GM23338 (cell line): ENCODE results near the gene TSLP. TPM values are rescaled to one million over a fixed set of nuclear protein-coding genes. Genes with fewer than 3 reads are reported as not detected.

Experiments used
- ATAC-seq: fragments of 200-7000 bp; cut with Tn5 transposase; 3 replicates; pipeline ENCODE4 v1.9.1; 2020
- DNase-seq: peaks from one replicate; pipeline ENCODE4 v3.0.0-alpha.2; 2015; ENCODE audit warnings: low spot score
- H2AFZ ChIP-seq: fragments of 200-600 bp; sonication (generic); 2 replicates; pipeline ENCODE4 v1.8.0; 2016; ENCODE audit warnings: antibody characterized with exemption, mild to moderate bottlenecking, moderate library complexity
- H3F3A ChIP-seq: fragments of 200-600 bp; sonication (generic); replicated peaks from 2 replicates; pipeline ENCODE4 v1.8.0; 2017; ENCODE audit warnings: antibody characterized with exemption, mixed run types, low read depth
- H3K27ac ChIP-seq: fragments of 200-600 bp; sonication (generic); 2 replicates; pipeline ENCODE4 v1.6.1; 2016; ENCODE audit warnings: low read depth
- H3K27me3 ChIP-seq: fragments of 200-600 bp; sonication (generic); 2 replicates; pipeline ENCODE4 v1.8.0; 2016; ENCODE audit warnings: mild to moderate bottlenecking, mixed run types, moderate library complexity; ENCODE audit not compliant: insufficient read depth
- H3K36me3 ChIP-seq: fragments of 200-600 bp; sonication (generic); 2 replicates; pipeline ENCODE4 v1.8.0; 2016; ENCODE audit warnings: mild to moderate bottlenecking; ENCODE audit not compliant: insufficient read depth
- H3K4me1 ChIP-seq: fragments of 200-600 bp; sonication (generic); 2 replicates; pipeline ENCODE4 v1.8.0; 2016; ENCODE audit warnings: mild to moderate bottlenecking, moderate library complexity; ENCODE audit not compliant: insufficient read depth
- H3K4me2 ChIP-seq: fragments of 200-600 bp; sonication (generic); 2 replicates; pipeline ENCODE4 v1.7.1; 2017; ENCODE audit warnings: mixed run types
- H3K4me3 ChIP-seq: fragments of 200-600 bp; sonication (generic); 2 replicates; pipeline ENCODE4 v1.6.1; 2016; ENCODE audit warnings: mixed run types
- H3K79me2 ChIP-seq: fragments of 200-600 bp; sonication (generic); replicated peaks from 2 replicates; pipeline ENCODE4 v1.8.0; 2017; ENCODE audit warnings: mild to moderate bottlenecking; ENCODE audit not compliant: insufficient read depth
- H3K9me2 ChIP-seq: fragments of 200-600 bp; sonication (generic); 2 replicates; pipeline ENCODE4 v1.8.0; 2017; ENCODE audit not compliant: insufficient read depth
- H4K20me1 ChIP-seq: fragments of 200-600 bp; sonication (generic); replicated peaks from 2 replicates; pipeline ENCODE4 v1.8.0; 2017; ENCODE audit warnings: mild to moderate bottlenecking; ENCODE audit not compliant: insufficient read depth
- H3K27ac Mint-ChIP-seq: 2 replicates; pipeline ENCODE4 v1.8.0; 2020; ENCODE audit warnings: inconsistent platforms, mild to moderate bottlenecking, moderate library complexity, mixed read lengths
- H3K27me3 Mint-ChIP-seq: 3 replicates; pipeline ENCODE4 v1.8.0; 2022; ENCODE audit warnings: low read depth, mild to moderate bottlenecking, moderate library complexity, mixed read lengths, inconsistent platforms; ENCODE audit not compliant: insufficient read depth, poor library complexity
- H3K36me3 Mint-ChIP-seq: 3 replicates; pipeline ENCODE4 v1.8.0; 2021; ENCODE audit warnings: low read depth, mild to moderate bottlenecking, inconsistent platforms, moderate library complexity, mixed read lengths
- H3K4me1 Mint-ChIP-seq: 3 replicates; pipeline ENCODE4 v1.8.0; 2020; ENCODE audit warnings: mild to moderate bottlenecking, inconsistent platforms, mixed read lengths
- H3K4me3 Mint-ChIP-seq: 3 replicates; pipeline ENCODE4 v1.8.0; 2021; ENCODE audit warnings: moderate library complexity, mild to moderate bottlenecking, inconsistent platforms, mixed read lengths
- H3K9me3 Mint-ChIP-seq: 3 replicates; pipeline ENCODE4 v1.8.0; 2020; ENCODE audit warnings: moderate library complexity, mild to moderate bottlenecking, inconsistent platforms, mixed read lengths
- CREB1 ChIP-seq: fragments of 250-450 bp; sonication (Bioruptor Pico); IDR thresholded peaks from 2 replicates; pipeline ENCODE4 v1.5.0; 2020; ENCODE audit warnings: low read depth, mild to moderate bottlenecking, moderate library complexity
- EZH2 ChIP-seq: fragments of 200-600 bp; sonication (generic); IDR thresholded peaks from one replicate; pipeline ENCODE4 v1.8.0; 2017; ENCODE audit warnings: antibody characterized with exemption, mild to moderate bottlenecking, low read depth; ENCODE audit not compliant: unreplicated experiment
- EZH2phosphoT487 ChIP-seq: fragments of 200-600 bp; sonication (generic); IDR thresholded peaks from one replicate; pipeline ENCODE4 v1.8.1; 2018; ENCODE audit warnings: antibody characterized with exemption; ENCODE audit not compliant: unreplicated experiment
- JUNB ChIP-seq: IDR thresholded peaks from one replicate; pipeline ENCODE4 v1.6.1; 2016; ENCODE audit warnings: antibody characterized with exemption; ENCODE audit not compliant: unreplicated experiment
- NANOG ChIP-seq: IDR thresholded peaks from 2 replicates; pipeline ENCODE4 v1.6.1; 2016; ENCODE audit warnings: antibody characterized with exemption, borderline replicate concordance
- POLR2AphosphoS5 ChIP-seq: IDR thresholded peaks from 2 replicates; pipeline ENCODE4 v1.6.1; 2016; ENCODE audit warnings: antibody characterized with exemption, low read depth
- STAT1 ChIP-seq: IDR thresholded peaks from one replicate; pipeline ENCODE4 v1.6.1; 2016; ENCODE audit warnings: antibody characterized with exemption; ENCODE audit not compliant: unreplicated experiment
- ZNF114 ChIP-seq: fragments of 250-450 bp; sonication (Bioruptor Pico); IDR thresholded peaks from 2 replicates; pipeline ENCODE4 v1.5.0; 2020; ENCODE audit warnings: mild to moderate bottlenecking, moderate library complexity
- ZNF331 ChIP-seq: fragments of 250-450 bp; sonication (Bioruptor Pico); IDR thresholded peaks from 2 replicates; pipeline ENCODE4 v1.5.0; 2020; ENCODE audit warnings: low read depth, mild to moderate bottlenecking, moderate library complexity
- polyA plus RNA-seq: library from polyadenylated mRNA; unstranded; fragments of >200 nt; fragmentation: Nextera tagmentation; extraction: Ambion mirVana; gene quantifications from 2 replicates; pipeline ENCODE4 v1.2.1, GENCODE V29; 2016
- total RNA-seq: library from RNA; depleted of rRNA; stranded (reverse); fragments of >200 nt; shearing (Covaris generic); gene quantifications from 2 replicates; pipeline ENCODE4 v1.2.3, GENCODE V29; 2014
- TF ChIP-seq, protein P1 (sequence below): IDR thresholded peaks from one replicate; pipeline ENCODE4 v1.6.1; 2018; ENCODE audit warnings: antibody characterized with exemption; ENCODE audit not compliant: unreplicated experiment
- TF ChIP-seq, protein P2 (sequence below), 2 experiments: fragments of 200-600 bp in 1 of 2; sonication (generic) in 1 of 2; conservative IDR thresholded peaks; 2 replicates each; pipeline versions ENCODE4 v1.5.1 to v1.6.1; 2016 to 2017; ENCODE audit warnings: antibody characterized with exemption in 2 of 2, low read depth in 2 of 2, mild to moderate bottlenecking in 2 of 2, moderate library complexity in 1 of 2
- TF ChIP-seq, protein P3 (sequence below): IDR thresholded peaks from 2 replicates; pipeline ENCODE4 v1.6.1; 2016; ENCODE audit warnings: antibody characterized with exemption
- TF ChIP-seq, protein P4 (sequence below): fragments of 250-450 bp; sonication (Bioruptor Pico); IDR thresholded peaks from 2 replicates; pipeline ENCODE4 v1.5.0; 2020; ENCODE audit warnings: mild to moderate bottlenecking, moderate library complexity

The TSLP gene
- total and polyA plus RNA-seq, 2 experiments from 2014 or later = 0.35 to 1.5 TPM

DNA sequence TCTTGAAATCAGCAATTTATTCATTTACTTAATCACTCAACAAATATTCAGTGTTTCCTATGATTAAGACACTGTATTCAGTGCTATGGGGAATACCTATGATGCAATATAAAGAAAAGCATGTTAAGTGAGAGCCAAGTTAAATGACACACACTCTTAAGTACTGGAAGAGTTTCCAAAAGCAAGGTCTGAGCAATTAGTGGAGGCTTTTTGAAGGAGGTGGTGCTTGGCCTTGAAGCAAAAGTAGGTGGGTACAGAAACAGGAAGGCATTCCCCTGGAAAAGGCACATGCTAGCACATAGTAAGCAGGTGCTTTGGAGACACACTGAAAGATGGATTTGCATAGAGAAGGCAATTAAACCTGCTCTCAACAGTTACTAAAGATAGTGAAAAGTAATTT, 4.0 kb downstream of the TSLP start (continued):
- no peak for TF ChIP-seq STAT1
- TF ChIP-seq POLR2AphosphoS5 = no peak
- TF ChIP-seq JUNB = no peak
- TF ChIP-seq EZH2phosphoT487 = no peak

DNA sequence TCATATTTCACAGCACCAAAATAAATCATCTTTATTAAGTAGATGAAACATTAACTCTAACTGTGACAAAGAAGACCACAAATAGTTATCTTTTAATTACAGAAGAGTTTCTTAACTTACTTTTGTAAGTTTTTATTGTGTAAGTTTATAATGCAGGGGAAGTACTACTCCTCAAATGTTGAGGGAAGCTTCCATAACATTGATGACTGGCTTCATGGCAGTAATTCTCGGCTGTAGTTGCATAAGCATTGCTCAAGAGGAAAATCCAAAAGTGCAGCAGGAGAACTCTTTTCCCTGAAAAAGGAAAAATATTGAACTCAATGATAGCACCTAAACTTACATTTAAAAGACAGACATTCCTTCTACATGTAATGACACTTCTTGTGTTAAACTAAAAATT, 4.6 kb downstream of the TSLP start:
- peaks cover 37% of the 10 kb centered on the region for H3K27me3 Mint-ChIP-seq
- Histone ChIP-seq H3K36me3 (no peaks in the 10 kb centered on the region), H3K4me1 (peaks cover 18% of the 10 kb centered on the region), H3K79me2 (no peaks in the 10 kb centered on the region), H2AFZ (no peak overlapping the region), H3K27ac (no peak overlapping the region), H3K9me2 (no peaks in the 10 kb centered on the region), H4K20me1 (no peaks in the 10 kb centered on the region), H3K4me2 (no peak overlapping the region), H3F3A (no peaks in the 10 kb centered on the region), H3K27me3 (peaks cover 46% of the 10 kb centered on the region), H3K4me3 (no peak overlapping the region)
- no peak for ATAC-seq
- H3K4me3 Mint-ChIP-seq = no peak overlapping the region
- peaks cover 9% of the 10 kb centered on the region; the same call in 2 of the 3 replicates for H3K4me1 Mint-ChIP-seq
- H3K36me3 Mint-ChIP-seq = no peaks in the 10 kb centered on the region
- DNase-seq = no peak
- H3K9me3 Mint-ChIP-seq = no peaks in the 10 kb centered on the region
- no peak for TF ChIP-seq ZNF114 (CRISPR knock-in tag)
- TF ChIP-seq STAT1 = no peak
- TF ChIP-seq CREB1 (CRISPR knock-in tag) = no peak
- TF ChIP-seq EZH2 = no peak
- no peak for TF ChIP-seq NANOG
- TF ChIP-seq, protein P1, sequence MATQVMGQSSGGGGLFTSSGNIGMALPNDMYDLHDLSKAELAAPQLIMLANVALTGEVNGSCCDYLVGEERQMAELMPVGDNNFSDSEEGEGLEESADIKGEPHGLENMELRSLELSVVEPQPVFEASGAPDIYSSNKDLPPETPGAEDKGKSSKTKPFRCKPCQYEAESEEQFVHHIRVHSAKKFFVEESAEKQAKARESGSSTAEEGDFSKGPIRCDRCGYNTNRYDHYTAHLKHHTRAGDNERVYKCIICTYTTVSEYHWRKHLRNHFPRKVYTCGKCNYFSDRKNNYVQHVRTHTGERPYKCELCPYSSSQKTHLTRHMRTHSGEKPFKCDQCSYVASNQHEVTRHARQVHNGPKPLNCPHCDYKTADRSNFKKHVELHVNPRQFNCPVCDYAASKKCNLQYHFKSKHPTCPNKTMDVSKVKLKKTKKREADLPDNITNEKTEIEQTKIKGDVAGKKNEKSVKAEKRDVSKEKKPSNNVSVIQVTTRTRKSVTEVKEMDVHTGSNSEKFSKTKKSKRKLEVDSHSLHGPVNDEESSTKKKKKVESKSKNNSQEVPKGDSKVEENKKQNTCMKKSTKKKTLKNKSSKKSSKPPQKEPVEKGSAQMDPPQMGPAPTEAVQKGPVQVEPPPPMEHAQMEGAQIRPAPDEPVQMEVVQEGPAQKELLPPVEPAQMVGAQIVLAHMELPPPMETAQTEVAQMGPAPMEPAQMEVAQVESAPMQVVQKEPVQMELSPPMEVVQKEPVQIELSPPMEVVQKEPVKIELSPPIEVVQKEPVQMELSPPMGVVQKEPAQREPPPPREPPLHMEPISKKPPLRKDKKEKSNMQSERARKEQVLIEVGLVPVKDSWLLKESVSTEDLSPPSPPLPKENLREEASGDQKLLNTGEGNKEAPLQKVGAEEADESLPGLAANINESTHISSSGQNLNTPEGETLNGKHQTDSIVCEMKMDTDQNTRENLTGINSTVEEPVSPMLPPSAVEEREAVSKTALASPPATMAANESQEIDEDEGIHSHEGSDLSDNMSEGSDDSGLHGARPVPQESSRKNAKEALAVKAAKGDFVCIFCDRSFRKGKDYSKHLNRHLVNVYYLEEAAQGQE = no peak
- no peak for TF ChIP-seq ZNF331
- no peak for TF ChIP-seq POLR2AphosphoS5
- TF ChIP-seq JUNB = no peak
- TF ChIP-seq, protein P2, sequence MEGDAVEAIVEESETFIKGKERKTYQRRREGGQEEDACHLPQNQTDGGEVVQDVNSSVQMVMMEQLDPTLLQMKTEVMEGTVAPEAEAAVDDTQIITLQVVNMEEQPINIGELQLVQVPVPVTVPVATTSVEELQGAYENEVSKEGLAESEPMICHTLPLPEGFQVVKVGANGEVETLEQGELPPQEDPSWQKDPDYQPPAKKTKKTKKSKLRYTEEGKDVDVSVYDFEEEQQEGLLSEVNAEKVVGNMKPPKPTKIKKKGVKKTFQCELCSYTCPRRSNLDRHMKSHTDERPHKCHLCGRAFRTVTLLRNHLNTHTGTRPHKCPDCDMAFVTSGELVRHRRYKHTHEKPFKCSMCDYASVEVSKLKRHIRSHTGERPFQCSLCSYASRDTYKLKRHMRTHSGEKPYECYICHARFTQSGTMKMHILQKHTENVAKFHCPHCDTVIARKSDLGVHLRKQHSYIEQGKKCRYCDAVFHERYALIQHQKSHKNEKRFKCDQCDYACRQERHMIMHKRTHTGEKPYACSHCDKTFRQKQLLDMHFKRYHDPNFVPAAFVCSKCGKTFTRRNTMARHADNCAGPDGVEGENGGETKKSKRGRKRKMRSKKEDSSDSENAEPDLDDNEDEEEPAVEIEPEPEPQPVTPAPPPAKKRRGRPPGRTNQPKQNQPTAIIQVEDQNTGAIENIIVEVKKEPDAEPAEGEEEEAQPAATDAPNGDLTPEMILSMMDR (conservative IDR thresholded peaks at IDR 0.05; ENCODE audit: low read depth in 2 of 2) = no peak
- TF ChIP-seq, protein P3, sequence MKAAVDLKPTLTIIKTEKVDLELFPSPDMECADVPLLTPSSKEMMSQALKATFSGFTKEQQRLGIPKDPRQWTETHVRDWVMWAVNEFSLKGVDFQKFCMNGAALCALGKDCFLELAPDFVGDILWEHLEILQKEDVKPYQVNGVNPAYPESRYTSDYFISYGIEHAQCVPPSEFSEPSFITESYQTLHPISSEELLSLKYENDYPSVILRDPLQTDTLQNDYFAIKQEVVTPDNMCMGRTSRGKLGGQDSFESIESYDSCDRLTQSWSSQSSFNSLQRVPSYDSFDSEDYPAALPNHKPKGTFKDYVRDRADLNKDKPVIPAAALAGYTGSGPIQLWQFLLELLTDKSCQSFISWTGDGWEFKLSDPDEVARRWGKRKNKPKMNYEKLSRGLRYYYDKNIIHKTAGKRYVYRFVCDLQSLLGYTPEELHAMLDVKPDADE = no peak
- no peak for TF ChIP-seq EZH2phosphoT487
- TF ChIP-seq, protein P4, sequence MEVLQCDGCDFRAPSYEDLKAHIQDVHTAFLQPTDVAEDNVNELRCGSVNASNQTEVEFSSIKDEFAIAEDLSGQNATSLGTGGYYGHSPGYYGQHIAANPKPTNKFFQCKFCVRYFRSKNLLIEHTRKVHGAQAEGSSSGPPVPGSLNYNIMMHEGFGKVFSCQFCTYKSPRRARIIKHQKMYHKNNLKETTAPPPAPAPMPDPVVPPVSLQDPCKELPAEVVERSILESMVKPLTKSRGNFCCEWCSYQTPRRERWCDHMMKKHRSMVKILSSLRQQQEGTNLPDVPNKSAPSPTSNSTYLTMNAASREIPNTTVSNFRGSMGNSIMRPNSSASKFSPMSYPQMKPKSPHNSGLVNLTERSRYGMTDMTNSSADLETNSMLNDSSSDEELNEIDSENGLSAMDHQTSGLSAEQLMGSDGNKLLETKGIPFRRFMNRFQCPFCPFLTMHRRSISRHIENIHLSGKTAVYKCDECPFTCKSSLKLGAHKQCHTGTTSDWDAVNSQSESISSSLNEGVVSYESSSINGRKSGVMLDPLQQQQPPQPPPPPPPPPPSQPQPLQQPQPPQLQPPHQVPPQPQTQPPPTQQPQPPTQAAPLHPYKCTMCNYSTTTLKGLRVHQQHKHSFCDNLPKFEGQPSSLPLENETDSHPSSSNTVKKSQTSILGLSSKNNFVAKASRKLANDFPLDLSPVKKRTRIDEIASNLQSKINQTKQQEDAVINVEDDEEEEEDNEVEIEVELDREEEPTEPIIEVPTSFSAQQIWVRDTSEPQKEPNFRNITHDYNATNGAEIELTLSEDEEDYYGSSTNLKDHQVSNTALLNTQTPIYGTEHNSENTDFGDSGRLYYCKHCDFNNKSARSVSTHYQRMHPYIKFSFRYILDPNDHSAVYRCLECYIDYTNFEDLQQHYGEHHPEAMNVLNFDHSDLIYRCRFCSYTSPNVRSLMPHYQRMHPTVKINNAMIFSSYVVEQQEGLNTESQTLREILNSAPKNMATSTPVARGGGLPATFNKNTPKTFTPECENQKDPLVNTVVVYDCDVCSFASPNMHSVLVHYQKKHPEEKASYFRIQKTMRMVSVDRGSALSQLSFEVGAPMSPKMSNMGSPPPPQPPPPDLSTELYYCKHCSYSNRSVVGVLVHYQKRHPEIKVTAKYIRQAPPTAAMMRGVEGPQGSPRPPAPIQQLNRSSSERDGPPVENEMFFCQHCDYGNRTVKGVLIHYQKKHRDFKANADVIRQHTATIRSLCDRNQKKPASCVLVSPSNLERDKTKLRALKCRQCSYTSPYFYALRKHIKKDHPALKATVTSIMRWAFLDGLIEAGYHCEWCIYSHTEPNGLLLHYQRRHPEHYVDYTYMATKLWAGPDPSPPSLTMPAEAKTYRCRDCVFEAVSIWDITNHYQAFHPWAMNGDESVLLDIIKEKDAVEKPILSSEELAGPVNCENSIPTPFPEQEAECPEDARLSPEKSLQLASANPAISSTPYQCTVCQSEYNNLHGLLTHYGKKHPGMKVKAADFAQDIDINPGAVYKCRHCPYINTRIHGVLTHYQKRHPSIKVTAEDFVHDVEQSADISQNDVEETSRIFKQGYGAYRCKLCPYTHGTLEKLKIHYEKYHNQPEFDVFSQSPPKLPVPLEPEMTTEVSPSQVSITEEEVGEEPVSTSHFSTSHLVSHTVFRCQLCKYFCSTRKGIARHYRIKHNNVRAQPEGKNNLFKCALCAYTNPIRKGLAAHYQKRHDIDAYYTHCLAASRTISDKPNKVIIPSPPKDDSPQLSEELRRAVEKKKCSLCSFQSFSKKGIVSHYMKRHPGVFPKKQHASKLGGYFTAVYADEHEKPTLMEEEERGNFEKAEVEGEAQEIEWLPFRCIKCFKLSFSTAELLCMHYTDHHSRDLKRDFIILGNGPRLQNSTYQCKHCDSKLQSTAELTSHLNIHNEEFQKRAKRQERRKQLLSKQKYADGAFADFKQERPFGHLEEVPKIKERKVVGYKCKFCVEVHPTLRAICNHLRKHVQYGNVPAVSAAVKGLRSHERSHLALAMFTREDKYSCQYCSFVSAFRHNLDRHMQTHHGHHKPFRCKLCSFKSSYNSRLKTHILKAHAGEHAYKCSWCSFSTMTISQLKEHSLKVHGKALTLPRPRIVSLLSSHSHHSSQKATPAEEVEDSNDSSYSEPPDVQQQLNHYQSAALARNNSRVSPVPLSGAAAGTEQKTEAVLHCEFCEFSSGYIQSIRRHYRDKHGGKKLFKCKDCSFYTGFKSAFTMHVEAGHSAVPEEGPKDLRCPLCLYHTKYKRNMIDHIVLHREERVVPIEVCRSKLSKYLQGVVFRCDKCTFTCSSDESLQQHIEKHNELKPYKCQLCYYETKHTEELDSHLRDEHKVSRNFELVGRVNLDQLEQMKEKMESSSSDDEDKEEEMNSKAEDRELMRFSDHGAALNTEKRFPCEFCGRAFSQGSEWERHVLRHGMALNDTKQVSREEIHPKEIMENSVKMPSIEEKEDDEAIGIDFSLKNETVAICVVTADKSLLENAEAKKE (CRISPR knock-in tag) = no peak
- H3K27ac Mint-ChIP-seq = no peak overlapping the region
